ENCODE results near the gene ICAM4.

DNA sequence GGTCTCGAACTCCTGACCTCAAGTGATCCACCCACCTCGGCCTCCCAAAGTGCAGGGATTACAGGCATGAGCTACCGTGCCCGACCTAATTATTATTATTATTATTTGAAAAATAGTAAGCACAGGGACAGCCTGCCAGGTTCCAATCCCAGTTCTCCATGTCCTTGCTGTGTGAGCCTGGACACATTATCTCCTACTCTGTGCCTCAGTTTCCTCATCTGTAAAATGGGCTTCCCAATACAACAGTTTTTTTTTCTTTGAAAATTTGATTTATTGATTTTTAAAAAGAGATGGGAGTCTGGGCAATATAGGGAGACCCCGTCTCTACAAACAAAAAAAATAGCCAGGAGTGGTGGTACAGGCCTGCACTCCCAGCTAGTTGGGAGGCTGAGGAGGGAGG lies 19.6 kb downstream of the ICAM4 start:
- TF ChIP-seq, protein P1, sequence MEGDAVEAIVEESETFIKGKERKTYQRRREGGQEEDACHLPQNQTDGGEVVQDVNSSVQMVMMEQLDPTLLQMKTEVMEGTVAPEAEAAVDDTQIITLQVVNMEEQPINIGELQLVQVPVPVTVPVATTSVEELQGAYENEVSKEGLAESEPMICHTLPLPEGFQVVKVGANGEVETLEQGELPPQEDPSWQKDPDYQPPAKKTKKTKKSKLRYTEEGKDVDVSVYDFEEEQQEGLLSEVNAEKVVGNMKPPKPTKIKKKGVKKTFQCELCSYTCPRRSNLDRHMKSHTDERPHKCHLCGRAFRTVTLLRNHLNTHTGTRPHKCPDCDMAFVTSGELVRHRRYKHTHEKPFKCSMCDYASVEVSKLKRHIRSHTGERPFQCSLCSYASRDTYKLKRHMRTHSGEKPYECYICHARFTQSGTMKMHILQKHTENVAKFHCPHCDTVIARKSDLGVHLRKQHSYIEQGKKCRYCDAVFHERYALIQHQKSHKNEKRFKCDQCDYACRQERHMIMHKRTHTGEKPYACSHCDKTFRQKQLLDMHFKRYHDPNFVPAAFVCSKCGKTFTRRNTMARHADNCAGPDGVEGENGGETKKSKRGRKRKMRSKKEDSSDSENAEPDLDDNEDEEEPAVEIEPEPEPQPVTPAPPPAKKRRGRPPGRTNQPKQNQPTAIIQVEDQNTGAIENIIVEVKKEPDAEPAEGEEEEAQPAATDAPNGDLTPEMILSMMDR (conservative IDR thresholded peaks at IDR 0.05; ENCODE audit: low read length) = no peak
- TF ChIP-seq EZH2phosphoT487 (IDR thresholded peaks at IDR 0.05; ENCODE audit: borderline replicate concordance, low read depth, low read length) = no peak

Data from OCI-LY7 (cell line).